Stimulated activated CD8-positive, alpha-beta memory T cell treated with anti-CD3 and anti-CD28 coated beads, Interleukin-2, amount 100 ng/mL, for 1 hour (primary cell): ENCODE measurements around the gene ATP1B4.
A peak's percentile ranks its signal among the peaks of the same experiment; 100 is the strongest.
"Not testable (repeated sequence)": the region's sequence is repeated elsewhere in the genome, so short reads cannot be mapped to it uniquely, and the experiment has no call there.

Experiments
- DNase-seq, 2 donors: peaks; one replicate each; pipeline ENCODE4 v3.0.0-alpha.2; 2020; ENCODE audit warnings: low read depth in 2 of 2

Gene ATP1B4

GRCh38 chrX:120361764-120362305, at the start of gene ATP1B4:
ATP1B4 (plus strand) TSS chrX:120362089; CDS start chrX:120362169, 80 bp downstream.
- no peak for DNase-seq

DNA sequence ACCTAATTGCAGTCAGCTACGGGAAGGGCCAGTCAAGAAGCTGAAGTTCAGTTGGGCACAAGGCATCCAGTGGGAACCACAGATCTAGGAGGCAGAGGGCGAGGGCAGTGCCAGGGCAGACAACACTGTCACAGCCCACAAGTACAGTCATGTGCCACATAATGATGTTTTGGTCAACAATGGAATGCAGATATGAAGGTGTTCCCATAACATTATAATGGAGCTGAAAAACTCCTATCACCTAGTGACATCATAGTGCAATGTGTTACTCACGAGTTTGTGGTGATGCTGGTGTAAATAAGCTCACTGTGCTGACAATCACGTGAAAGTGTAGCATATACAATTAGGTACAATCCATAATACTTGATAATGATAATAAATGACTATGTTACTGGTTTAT, 46.1 kb upstream of the ATP1B4 start:
- DNase-seq, result no peak

GRCh38 chrX:120316587-120317283, 45.2 kb upstream of the ATP1B4 start:
- no peak for DNase-seq

GRCh38 chrX:120318411-120318810, 43.5 kb upstream of the ATP1B4 start:
- DNase-seq, result no peak

GRCh38 chrX:120321520-120322281, 40.2 kb upstream of the ATP1B4 start:
- DNase-seq, result no peak

- no peak for DNase-seq
Measured at GRCh38 chrX:120331116-120331515, 30.8 kb upstream of the ATP1B4 start.

- no peak for DNase-seq
Measured at GRCh38 chrX:120332394-120332793, 29.5 kb upstream of the ATP1B4 start.

DNA sequence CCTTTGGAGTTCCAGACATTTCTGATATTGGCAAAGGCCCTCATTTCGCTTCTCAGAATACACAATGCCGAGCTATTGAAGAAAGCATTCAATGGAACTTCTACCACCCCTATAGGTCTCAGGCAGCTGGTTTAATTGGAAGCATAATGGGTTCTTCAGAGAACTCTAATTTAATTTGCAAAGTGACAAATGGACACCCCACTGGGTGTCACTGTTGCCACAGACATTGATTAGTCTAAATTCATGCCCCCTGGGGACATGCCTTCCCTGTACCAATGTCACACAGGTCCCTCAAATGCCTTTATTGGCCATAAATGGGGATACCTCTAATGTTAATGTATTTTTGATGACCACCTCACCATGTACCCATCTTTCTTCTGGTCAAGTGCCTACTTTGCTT, 27.7 kb upstream of the ATP1B4 start:
- no peak for DNase-seq

DNA sequence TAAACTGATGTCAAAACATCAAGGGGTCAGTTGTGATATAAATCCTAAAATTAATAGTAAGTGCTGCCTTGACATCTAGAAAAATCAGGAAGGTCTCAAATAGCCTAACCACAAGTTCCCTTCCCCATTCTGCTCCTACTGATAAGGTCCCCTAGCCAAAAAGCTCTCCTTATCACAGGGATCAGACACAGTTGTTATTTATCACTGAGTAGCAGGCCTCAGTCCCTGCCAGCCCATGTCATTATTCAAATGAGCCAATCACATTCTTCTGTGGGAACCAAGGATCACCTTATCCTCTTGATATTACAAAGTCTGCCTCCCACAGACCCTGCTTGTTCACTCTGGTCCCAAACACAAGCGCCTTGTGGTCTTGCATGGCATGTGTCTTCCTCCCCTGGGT, 27.3 kb upstream of the ATP1B4 start:
- no peak for DNase-seq

DNA sequence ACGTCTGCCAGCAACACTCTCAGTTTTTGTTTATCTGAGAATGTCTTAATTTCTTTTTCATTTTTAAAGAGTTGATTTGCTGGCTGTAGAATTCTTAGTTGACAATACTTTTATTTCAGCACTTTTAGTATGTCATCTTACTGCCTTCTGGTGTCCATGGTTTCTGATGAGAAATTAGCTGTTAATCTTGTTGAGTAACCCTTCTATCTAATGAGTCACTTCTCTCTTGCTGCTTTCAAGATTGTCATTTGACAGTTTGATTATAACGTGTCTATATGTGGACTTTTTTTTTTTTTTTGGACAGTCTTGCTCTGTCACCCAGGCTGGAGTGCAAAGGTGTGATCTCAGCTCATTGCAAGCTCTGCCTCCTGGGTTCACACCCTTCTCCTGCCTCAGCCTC, 26.6 kb upstream of the ATP1B4 start:
- DNase-seq, result no peak

DNA sequence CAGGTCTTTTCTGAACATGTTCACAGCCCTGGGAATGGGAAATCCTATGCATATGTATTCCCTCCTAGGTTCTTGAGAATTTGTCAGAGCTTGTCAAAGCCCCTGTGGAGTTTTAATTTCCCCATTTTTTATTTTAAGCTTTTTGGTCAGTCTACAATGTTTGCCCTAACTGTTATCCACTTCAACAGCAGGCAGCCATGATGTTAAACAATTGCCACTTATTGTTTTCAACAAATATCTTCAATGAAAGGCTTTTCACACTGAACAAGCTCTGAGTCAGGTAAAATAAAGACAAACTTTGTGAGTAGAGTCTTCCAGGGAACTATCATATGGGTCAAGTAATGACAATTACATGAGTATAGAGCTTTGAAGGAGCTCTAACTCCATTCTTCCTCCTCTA, 25.0 kb upstream of the ATP1B4 start:
- no peak for DNase-seq

- not testable (repeated sequence) for DNase-seq
Measured at GRCh38 chrX:120344566-120344965, 17.3 kb upstream of the ATP1B4 start.

DNA sequence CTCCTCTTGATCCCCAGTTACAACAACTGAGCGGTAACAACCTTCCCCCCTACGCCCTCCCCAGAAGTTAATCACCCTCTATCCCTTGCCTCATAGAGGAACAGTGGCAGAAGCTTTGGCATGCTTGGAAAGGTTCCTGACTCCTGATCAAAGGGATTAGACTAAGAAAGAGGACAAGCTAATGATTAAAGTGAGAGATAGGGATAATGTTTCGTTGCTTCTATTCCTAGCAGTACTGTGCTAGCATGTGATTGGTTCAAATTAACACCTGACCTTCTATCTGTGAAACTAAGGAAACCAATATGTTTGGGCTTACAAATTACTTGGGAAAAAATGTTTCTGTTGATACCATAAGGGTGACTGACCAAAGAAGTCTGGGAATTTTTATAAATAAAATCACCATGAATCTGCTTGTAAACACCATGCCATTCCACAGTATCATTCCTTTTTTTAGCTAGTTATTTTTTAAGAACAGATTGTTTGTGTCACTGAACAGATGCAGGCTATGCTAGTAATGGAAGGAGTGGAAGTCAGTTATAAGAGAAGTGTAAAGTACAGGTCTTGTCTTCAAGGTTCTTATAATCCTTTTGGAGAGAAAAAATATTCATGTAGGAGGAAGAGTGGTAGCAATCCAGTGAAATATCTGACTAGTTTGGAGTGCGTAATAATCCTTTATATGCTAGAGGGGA, 11.3 kb upstream of the ATP1B4 start:
- no peak for DNase-seq

GRCh38 chrX:120356084-120356483, 5.8 kb upstream of the ATP1B4 start:
- DNase-seq, result no peak

GRCh38 chrX:120357186-120357585, 4.7 kb upstream of the ATP1B4 start:
- DNase-seq, result no peak

DNA sequence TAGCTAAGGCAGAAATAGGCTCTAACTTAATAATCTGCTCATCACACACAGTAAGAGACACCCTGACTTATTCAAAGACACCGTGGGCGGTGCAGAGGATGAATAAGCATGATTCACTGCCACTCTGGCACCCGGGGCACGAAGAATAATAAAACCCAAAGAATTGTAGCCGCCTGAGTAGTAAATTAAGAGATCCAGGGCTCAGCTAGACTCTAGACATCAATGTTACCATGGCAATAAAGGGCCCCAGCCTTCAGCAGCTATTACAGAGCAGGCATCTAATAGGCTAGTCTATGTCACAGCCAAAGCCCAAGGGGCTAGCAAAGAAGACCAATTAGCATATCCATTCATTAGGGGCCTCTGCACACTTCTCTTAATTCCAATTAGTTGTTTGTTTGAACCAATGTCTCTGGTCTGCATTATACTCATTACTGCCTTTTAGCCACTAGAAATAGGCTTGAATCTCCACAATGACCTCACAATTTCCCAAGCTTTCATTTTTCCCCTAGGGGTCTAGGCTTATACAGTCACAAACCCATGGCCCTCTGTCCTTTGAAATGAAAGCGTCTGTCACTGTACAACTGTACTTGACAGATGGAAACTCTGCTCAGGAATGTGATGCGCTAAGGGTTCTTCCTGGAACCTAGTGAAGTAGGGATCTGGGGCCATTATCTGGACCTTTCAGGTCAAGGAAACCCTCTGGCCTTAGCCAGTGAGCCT, 3.0 kb upstream of the ATP1B4 start:
- no peak for DNase-seq

GRCh38 chrX:120365320-120365719, 3.4 kb downstream of the ATP1B4 start:
- DNase-seq, result peak in 1 of 2 donors; percentile 21

- no peak for DNase-seq
Measured at GRCh38 chrX:120365968-120366367, 4.1 kb downstream of the ATP1B4 start.

GRCh38 chrX:120366794-120367193, 4.9 kb downstream of the ATP1B4 start:
- DNase-seq, result no peak

GRCh38 chrX:120367402-120368109, 5.7 kb downstream of the ATP1B4 start:
- no peak for DNase-seq
